ENCODE results near the gene FKBP11.

DNA sequence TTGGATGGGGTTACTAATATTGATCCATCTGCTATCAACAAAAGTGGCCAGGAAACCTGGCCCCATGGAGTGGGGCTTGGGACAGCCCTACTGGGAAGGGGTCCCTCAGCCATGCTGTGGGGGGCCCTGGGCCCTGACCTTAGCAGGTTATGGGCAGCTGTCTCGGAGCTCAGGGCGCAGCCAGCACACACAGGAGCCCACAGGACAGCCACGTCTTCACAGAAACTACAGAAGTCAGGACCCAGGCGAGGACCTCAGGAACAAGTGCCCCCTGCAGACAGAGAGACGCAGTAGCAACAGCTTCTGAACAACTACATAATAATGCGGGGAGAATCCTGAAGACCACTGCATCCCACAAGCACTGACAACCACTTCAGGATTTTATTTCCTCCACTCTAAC, 11.9 kb upstream of the FKBP11 start:
- TF ChIP-seq GATA2 (IDR thresholded peaks at IDR 0.05; ENCODE audit: low read depth, low read length) = no peak
- no peak for TF ChIP-seq GATA3 (IDR thresholded peaks at IDR 0.05; ENCODE audit: low read depth, low read length)

All from SH-SY5Y (cell line).